ENCODE data around the gene CISD2.
"Not testable (repeated sequence)": the region's sequence is repeated elsewhere in the genome, so short reads cannot be mapped to it uniquely, and the experiment has no call there.

DNA sequence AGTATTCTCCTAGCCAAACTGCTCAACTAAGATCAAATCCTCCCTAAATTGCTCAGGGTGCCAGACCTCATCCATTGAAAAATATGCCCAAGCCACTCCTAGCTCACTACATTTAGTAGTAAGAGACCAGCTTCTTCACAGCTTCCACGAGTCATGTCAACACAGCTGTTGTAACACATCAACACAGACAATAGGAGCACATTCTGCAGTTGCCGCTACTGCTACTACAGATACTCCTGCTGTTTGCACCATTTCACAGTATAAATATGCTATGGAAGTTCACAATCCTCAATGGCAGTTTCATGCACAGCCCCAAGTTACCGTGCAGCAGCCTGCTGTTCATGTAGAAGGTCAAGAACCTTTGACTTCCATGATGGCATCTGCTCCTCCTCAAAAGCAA lies 28.8 kb downstream of the CISD2 start:
- TF ChIP-seq EZH2, EZH2phosphoT487 (IDR thresholded peaks at IDR 0.05): not testable (repeated sequence)
- TF ChIP-seq, protein P1, sequence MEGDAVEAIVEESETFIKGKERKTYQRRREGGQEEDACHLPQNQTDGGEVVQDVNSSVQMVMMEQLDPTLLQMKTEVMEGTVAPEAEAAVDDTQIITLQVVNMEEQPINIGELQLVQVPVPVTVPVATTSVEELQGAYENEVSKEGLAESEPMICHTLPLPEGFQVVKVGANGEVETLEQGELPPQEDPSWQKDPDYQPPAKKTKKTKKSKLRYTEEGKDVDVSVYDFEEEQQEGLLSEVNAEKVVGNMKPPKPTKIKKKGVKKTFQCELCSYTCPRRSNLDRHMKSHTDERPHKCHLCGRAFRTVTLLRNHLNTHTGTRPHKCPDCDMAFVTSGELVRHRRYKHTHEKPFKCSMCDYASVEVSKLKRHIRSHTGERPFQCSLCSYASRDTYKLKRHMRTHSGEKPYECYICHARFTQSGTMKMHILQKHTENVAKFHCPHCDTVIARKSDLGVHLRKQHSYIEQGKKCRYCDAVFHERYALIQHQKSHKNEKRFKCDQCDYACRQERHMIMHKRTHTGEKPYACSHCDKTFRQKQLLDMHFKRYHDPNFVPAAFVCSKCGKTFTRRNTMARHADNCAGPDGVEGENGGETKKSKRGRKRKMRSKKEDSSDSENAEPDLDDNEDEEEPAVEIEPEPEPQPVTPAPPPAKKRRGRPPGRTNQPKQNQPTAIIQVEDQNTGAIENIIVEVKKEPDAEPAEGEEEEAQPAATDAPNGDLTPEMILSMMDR (IDR thresholded peaks at IDR 0.05), result not testable (repeated sequence)

All from neural progenitor cell (in vitro differentiated cells).